RCC 7860 (cell line): Measurements from ENCODE around the gene KHDC1.
"Not testable (repeated sequence)": the region's sequence is repeated elsewhere in the genome, so short reads cannot be mapped to it uniquely, and the experiment has no call there.

ENCODE experiments used
- DNase-seq: peaks from one replicate; pipeline ENCODE4 v3.0.0-alpha.2; 2015; ENCODE audit warnings: low spot score
- FAIRE-seq: peaks from 2 replicates; lab custom pipeline; 2012; peaks lifted over from hg19 to GRCh38; lab: Jason Lieb, UNC

KHDC1 gene

GRCh38 chr6:73252703-73253102, 10.3 kb downstream of the KHDC1 start:
- DNase-seq (no peak), FAIRE-seq (no peak)

GRCh38 chr6:73250016-73250415, 13.0 kb downstream of the KHDC1 start:
- DNase-seq, result no peak
- FAIRE-seq, result no peak

GRCh38 chr6:73248192-73248903, 14.6 kb downstream of the KHDC1 start:
- DNase-seq (no peak), FAIRE-seq (no peak)

GRCh38 chr6:73242001-73242400, 21.0 kb downstream of the KHDC1 start:
- DNase-seq (no peak), FAIRE-seq (no peak)

GRCh38 chr6:73240730-73241129, 22.3 kb downstream of the KHDC1 start:
- no peak for FAIRE-seq

GRCh38 chr6:73236144-73236750, 26.7 kb downstream of the KHDC1 start:
- no peak for FAIRE-seq
- DNase-seq, result peak; percentile 40

More at GRCh38 chr6:73240730-73241129, 22.3 kb downstream of the KHDC1 start:
- no peak for DNase-seq

- DNase-seq (no peak), FAIRE-seq (no peak)
Measured at GRCh38 chr6:73234733-73235132, 28.3 kb downstream of the KHDC1 start.

GRCh38 chr6:73233971-73234370, 29.0 kb downstream of the KHDC1 start:
- DNase-seq, FAIRE-seq: not testable (repeated sequence)

- FAIRE-seq (no peak), DNase-seq (no peak)
Measured at GRCh38 chr6:73233048-73233447, 29.9 kb downstream of the KHDC1 start.

GRCh38 chr6:73231986-73232391, 31.0 kb downstream of the KHDC1 start:
- FAIRE-seq, result no peak
- DNase-seq, result no peak

GRCh38 chr6:73227606-73228255, 35.3 kb downstream of the KHDC1 start:
- DNase-seq (no peak), FAIRE-seq (no peak)

- FAIRE-seq, result no peak
- no peak for DNase-seq
Measured at GRCh38 chr6:73225396-73225795, 37.6 kb downstream of the KHDC1 start, which contains the start of gene KHDC1L. Gene KHDC1L (minus strand): TSS chr6:73225496. CDS start chr6:73225408, 88 bp downstream.

GRCh38 chr6:73216859-73217258, 46.1 kb downstream of the KHDC1 start:
- no peak for FAIRE-seq

GRCh38 chr6:73209117-73209516, 53.9 kb downstream of the KHDC1 start:
- no peak for FAIRE-seq
- DNase-seq, result no peak

More at GRCh38 chr6:73216859-73217258, 46.1 kb downstream of the KHDC1 start:
- DNase-seq, result no peak

- no peak for FAIRE-seq
- DNase-seq, result no peak
Measured at GRCh38 chr6:73207221-73207837, 55.7 kb downstream of the KHDC1 start.

- DNase-seq, result no peak
- FAIRE-seq, result no peak
Measured at GRCh38 chr6:73204252-73204651, 58.7 kb downstream of the KHDC1 start.

GRCh38 chr6:73203098-73203497, 59.9 kb downstream of the KHDC1 start:
- FAIRE-seq, result no peak
- no peak for DNase-seq

- FAIRE-seq (no peak), DNase-seq (no peak)
Measured at GRCh38 chr6:73200735-73201134, 62.3 kb downstream of the KHDC1 start.

- DNase-seq (no peak), FAIRE-seq (no peak)
Measured at GRCh38 chr6:73200247-73200646, 62.7 kb downstream of the KHDC1 start.

GRCh38 chr6:73194744-73195143, 68.3 kb downstream of the KHDC1 start:
- no peak for DNase-seq
- FAIRE-seq, result no peak

- not testable (repeated sequence) for DNase-seq, FAIRE-seq
Measured at GRCh38 chr6:73193302-73193701, 69.7 kb downstream of the KHDC1 start.
